Activated B cell treated with CpG ODN at 0.5 μM for 24 hours (primary cell): Measurements from ENCODE around the gene WWP2. TPM values are rescaled to one million over a fixed set of nuclear protein-coding genes. Genes with fewer than 3 reads are reported as not detected.

Experiments
- ATAC-seq: fragments of 200-7000 bp; cut with Tn5 transposase; one replicate; pipeline ENCODE4 v1.10.0; 2021; ENCODE audit warnings: low read depth, mild to moderate bottlenecking, moderate library complexity
- CTCF ChIA-PET: fragments of 350-600 bp; sonication (Branson Sonifier 250); formaldehyde crosslinking; loops from one replicate; lab custom pipeline; 2021; ENCODE audit warnings: antibody characterized with exemption; lab: Charles Lee
- POLR2A ChIA-PET: fragments of 350-600 bp; sonication (Branson Sonifier 250); formaldehyde crosslinking; loops from one replicate; lab custom pipeline; 2021; ENCODE audit warnings: antibody characterized with exemption; lab: Charles Lee
- DNase-seq: peaks from one replicate; pipeline ENCODE4 v3.0.0; 2022
- H3K27ac Mint-ChIP-seq: one replicate; pipeline ENCODE4 v1.8.0; 2020; ENCODE audit warnings: mixed read lengths
- H3K27me3 Mint-ChIP-seq: one replicate; pipeline ENCODE4 v1.8.0; 2021; ENCODE audit warnings: mixed read lengths
- H3K36me3 Mint-ChIP-seq: one replicate; pipeline ENCODE4 v1.8.0; 2021; ENCODE audit warnings: low read depth, mixed read lengths
- H3K4me1 Mint-ChIP-seq: one replicate; pipeline ENCODE4 v1.8.0; 2021; ENCODE audit warnings: mixed read lengths
- H3K4me3 Mint-ChIP-seq: one replicate; pipeline ENCODE4 v1.8.0; 2020; ENCODE audit warnings: mild to moderate bottlenecking, mixed read lengths
- H3K9me3 Mint-ChIP-seq: one replicate; pipeline ENCODE4 v1.8.0; 2020; ENCODE audit warnings: mixed read lengths
- CTCF ChIP-seq: fragments of 200-600 bp; IDR thresholded peaks from one replicate; pipeline ENCODE4 v1.8.0; 2022; ENCODE audit warnings: antibody characterized with exemption, mild to moderate bottlenecking
- intact Hi-C: fragments of 100-400 bp; cut with micrococcal nuclease; formaldehyde crosslinking; loops from one replicate; pipeline ENCODE4 v1.15.1; 2024
- total RNA-seq: library from RNA; stranded (reverse); gene quantifications from 2 replicates; pipeline ENCODE4 v1.2.3, GENCODE V29; 2022

WWP2 gene
- total RNA-seq, 1 donor from 2014 or later: 80.8 TPM

GRCh38 chr16:69839240-69839688 is 77.1 kb downstream of the WWP2 start:
- H3K9me3 Mint-ChIP-seq: no peaks in the 10 kb centered on the region
- no peaks in the 10 kb centered on the region for H3K4me1 Mint-ChIP-seq
- intact Hi-C loops: no loop called here
- no peaks in the 10 kb centered on the region for H3K27me3 Mint-ChIP-seq
- ATAC-seq: no peak
- no peak for TF ChIP-seq CTCF
- H3K27ac Mint-ChIP-seq: no peak overlapping the region
- CTCF ChIA-PET: no interaction called here
- no peak for DNase-seq
- H3K4me3 Mint-ChIP-seq: no peak overlapping the region
- POLR2A ChIA-PET: no interaction called here
- peaks cover 64% of the 10 kb centered on the region for H3K36me3 Mint-ChIP-seq

- DNase-seq: no peak
- Mint-ChIP-seq H3K4me1 (no peaks in the 10 kb centered on the region), H3K27ac (no peak overlapping the region), H3K9me3 (no peaks in the 10 kb centered on the region), H3K4me3 (no peak overlapping the region), H3K36me3 (peaks cover 68% of the 10 kb centered on the region), H3K27me3 (no peaks in the 10 kb centered on the region)
- CTCF ChIA-PET: no interaction called here
- POLR2A ChIA-PET: no interaction called here
- intact Hi-C loops: no loop called here
- ATAC-seq: no peak
- TF ChIP-seq CTCF: no peak
Observed at GRCh38 chr16:69839798-69840409, 77.8 kb downstream of the WWP2 start.

- Mint-ChIP-seq H3K27me3 (no peaks in the 10 kb centered on the region), H3K4me3 (no peak overlapping the region), H3K4me1 (no peaks in the 10 kb centered on the region), H3K9me3 (no peaks in the 10 kb centered on the region), H3K36me3 (peaks cover 76% of the 10 kb centered on the region), H3K27ac (no peak overlapping the region)
- intact Hi-C loops: no loop called here
- ChIA-PET POLR2A (no interaction called here), CTCF (no interaction called here)
- no peak for TF ChIP-seq CTCF
- ATAC-seq: no peak
- DNase-seq: no peak
Observed at GRCh38 chr16:69840975-69841374, 78.8 kb downstream of the WWP2 start.

- Mint-ChIP-seq H3K9me3 (no peaks in the 10 kb centered on the region), H3K27me3 (no peaks in the 10 kb centered on the region), H3K36me3 (peaks cover 79% of the 10 kb centered on the region), H3K4me3 (no peak overlapping the region), H3K4me1 (no peaks in the 10 kb centered on the region), H3K27ac (no peak overlapping the region)
- intact Hi-C loops: no loop called here
- TF ChIP-seq CTCF: no peak
- POLR2A ChIA-PET: no interaction called here
- ATAC-seq (no peak), DNase-seq (no peak)
- CTCF ChIA-PET: no interaction called here
Observed at GRCh38 chr16:69844441-69844840, 82.3 kb downstream of the WWP2 start.

GRCh38 chr16:69845181-69845580 is 83.0 kb downstream of the WWP2 start:
- no peaks in the 10 kb centered on the region for H3K27me3 Mint-ChIP-seq
- H3K4me3 Mint-ChIP-seq: no peak overlapping the region
- DNase-seq (no peak), ATAC-seq (no peak)
- ChIA-PET POLR2A (no interaction called here), CTCF (no interaction called here)
- intact Hi-C loops: no loop called here
- no peaks in the 10 kb centered on the region for H3K9me3 Mint-ChIP-seq
- no peak overlapping the region for H3K27ac Mint-ChIP-seq
- peaks cover 74% of the 10 kb centered on the region for H3K36me3 Mint-ChIP-seq
- H3K4me1 Mint-ChIP-seq: no peaks in the 10 kb centered on the region
- no peak for TF ChIP-seq CTCF
